ENCODE results near the gene COG5. TPM values are rescaled to one million over a fixed set of nuclear protein-coding genes. Genes with fewer than 3 reads are reported as not detected.

The COG5 gene
- total RNA-seq, 2 experiments from 2014 or later: 38.9 to 40.7 TPM

GRCh38 chr7:107394276-107394675 is 169.4 kb downstream of the COG5 start:
- ChIA-PET POLR2A (no interaction called here), CTCF (no interaction called here)
- DNase-seq: no peak
- Mint-ChIP-seq H3K27ac (no peak overlapping the region), H3K27me3 (no peaks in the 10 kb centered on the region), H3K4me3 (no peak overlapping the region), H3K4me1 (ENCODE audit: low read depth) (no peaks in the 10 kb centered on the region), H3K36me3 (peaks cover 5% of the 10 kb centered on the region), H3K9me3 (no peaks in the 10 kb centered on the region)
- intact Hi-C loops (cut with micrococcal nuclease): no loop called here

- intact Hi-C loops (cut with micrococcal nuclease): no loop called here
- Mint-ChIP-seq H3K9me3 (no peaks in the 10 kb centered on the region), H3K27ac (no peak overlapping the region), H3K36me3 (no peaks in the 10 kb centered on the region), H3K27me3 (no peaks in the 10 kb centered on the region), H3K4me1 (ENCODE audit: low read depth) (no peaks in the 10 kb centered on the region), H3K4me3 (no peak overlapping the region)
- ChIA-PET CTCF (interaction anchor here (1.0 kb wide), 1 partner anchor 64 kb away, joined by 3 read pairs; no protein-coding TSS in a partner anchor), POLR2A (interaction anchor here (0.6 kb wide), 1 partner anchor 13 kb away, joined by 3 read pairs; no protein-coding TSS in a partner anchor)
- no peak for DNase-seq
Observed at GRCh38 chr7:107392830-107393229, 170.9 kb downstream of the COG5 start.

DNA sequence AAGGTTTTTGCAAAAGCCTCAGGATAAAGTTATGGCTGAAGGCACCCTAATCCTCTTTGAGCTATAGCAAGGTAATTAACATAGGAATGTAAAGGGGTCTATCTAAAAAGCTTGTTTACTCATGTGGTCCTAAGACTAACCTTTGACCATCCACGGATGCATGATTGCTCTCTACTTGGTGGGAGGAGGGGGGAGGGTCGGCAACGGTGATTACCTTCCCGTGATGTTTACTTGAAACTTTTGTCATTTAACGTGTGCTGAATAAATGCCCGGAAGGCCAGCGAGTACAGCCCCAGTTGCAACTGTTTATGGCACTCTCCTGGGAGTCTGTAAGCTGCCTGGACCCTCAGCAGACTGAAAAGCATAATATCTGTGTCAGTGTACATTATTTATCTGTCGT is 172.8 kb downstream of the COG5 start:
- H3K27me3 Mint-ChIP-seq: no peaks in the 10 kb centered on the region
- intact Hi-C loops (cut with micrococcal nuclease): no loop called here
- no peak overlapping the region for H3K4me3 Mint-ChIP-seq
- DNase-seq: no peak
- ChIA-PET CTCF (no interaction called here), POLR2A (no interaction called here)
- H3K9me3 Mint-ChIP-seq: no peaks in the 10 kb centered on the region
- no peaks in the 10 kb centered on the region for H3K36me3 Mint-ChIP-seq
- H3K27ac Mint-ChIP-seq: no peak overlapping the region
- no peaks in the 10 kb centered on the region for H3K4me1 Mint-ChIP-seq (ENCODE audit: low read depth)

- H3K36me3 Mint-ChIP-seq: no peaks in the 10 kb centered on the region
- H3K4me3 Mint-ChIP-seq: no peak overlapping the region
- no peaks in the 10 kb centered on the region for H3K4me1 Mint-ChIP-seq (ENCODE audit: low read depth)
- CTCF ChIA-PET: no interaction called here
- DNase-seq: no peak
- no peaks in the 10 kb centered on the region for H3K9me3 Mint-ChIP-seq
- no peaks in the 10 kb centered on the region for H3K27me3 Mint-ChIP-seq
- POLR2A ChIA-PET: no interaction called here
- intact Hi-C loops (cut with micrococcal nuclease): no loop called here
- no peak overlapping the region for H3K27ac Mint-ChIP-seq
Observed at GRCh38 chr7:107388604-107389003, 175.1 kb downstream of the COG5 start.

GRCh38 chr7:107387573-107388219 is 176.0 kb downstream of the COG5 start:
- H3K27me3 Mint-ChIP-seq: no peaks in the 10 kb centered on the region
- no peak for DNase-seq
- ChIA-PET CTCF (interaction anchor here (0.6 kb wide), 1 partner anchor 629 kb away, joined by 3 read pairs; no protein-coding TSS in a partner anchor), POLR2A (no interaction called here)
- H3K36me3 Mint-ChIP-seq: no peaks in the 10 kb centered on the region
- no peaks in the 10 kb centered on the region for H3K9me3 Mint-ChIP-seq
- no peak overlapping the region for H3K4me3 Mint-ChIP-seq
- intact Hi-C loops (cut with micrococcal nuclease): no loop called here
- H3K27ac Mint-ChIP-seq: no peak overlapping the region
- no peaks in the 10 kb centered on the region for H3K4me1 Mint-ChIP-seq (ENCODE audit: low read depth)

- Mint-ChIP-seq H3K4me3 (no peak overlapping the region), H3K27ac (no peak overlapping the region), H3K27me3 (no peaks in the 10 kb centered on the region), H3K36me3 (no peaks in the 10 kb centered on the region), H3K9me3 (no peaks in the 10 kb centered on the region), H3K4me1 (ENCODE audit: low read depth) (no peaks in the 10 kb centered on the region)
- DNase-seq: no peak
- ChIA-PET POLR2A (no interaction called here), CTCF (no interaction called here)
- intact Hi-C loops (cut with micrococcal nuclease): no loop called here
Observed at GRCh38 chr7:107387128-107387527, 176.6 kb downstream of the COG5 start.

DNA sequence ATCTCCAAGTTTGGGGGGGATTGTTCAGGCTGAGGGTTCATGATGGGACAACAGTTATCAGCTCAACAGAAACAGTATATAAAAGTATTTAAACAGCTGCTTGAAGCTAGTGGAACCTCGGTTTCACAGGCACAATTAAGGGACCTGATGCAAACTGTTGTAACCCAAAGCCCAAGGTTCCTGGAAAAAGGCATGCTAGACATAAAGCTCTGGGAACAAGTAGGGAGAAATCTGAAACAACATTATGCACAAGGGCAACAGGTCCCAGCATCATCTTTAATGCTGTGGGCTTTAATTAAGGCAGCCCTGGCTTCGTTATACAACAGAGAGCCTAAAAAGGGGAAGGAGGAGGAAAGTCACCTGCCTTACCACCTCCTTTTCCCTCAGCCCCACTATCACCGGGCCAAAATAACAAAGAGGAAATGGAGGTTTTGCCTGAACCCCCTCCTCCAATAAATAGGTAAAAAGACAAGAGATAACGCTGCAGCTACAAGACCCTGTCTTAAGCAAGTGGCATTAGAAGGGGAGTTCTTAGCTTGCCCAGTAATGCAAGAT is 177.1 kb downstream of the COG5 start:
- Mint-ChIP-seq H3K4me1 (ENCODE audit: low read depth) (no peaks in the 10 kb centered on the region), H3K27me3 (no peaks in the 10 kb centered on the region), H3K4me3 (no peak overlapping the region), H3K36me3 (no peaks in the 10 kb centered on the region), H3K9me3 (no peaks in the 10 kb centered on the region), H3K27ac (no peak overlapping the region)
- CTCF ChIA-PET: no interaction called here
- intact Hi-C loops (cut with micrococcal nuclease): no loop called here
- no peak for DNase-seq
- POLR2A ChIA-PET: no interaction called here

GRCh38 chr7:107384025-107384424 is 179.7 kb downstream of the COG5 start:
- no peaks in the 10 kb centered on the region for H3K9me3 Mint-ChIP-seq
- CTCF ChIA-PET: interaction anchor here (1.3 kb wide), 1 partner anchor 18 kb away, joined by 4 read pairs; no protein-coding TSS in a partner anchor
- H3K4me1 Mint-ChIP-seq (ENCODE audit: low read depth): no peaks in the 10 kb centered on the region
- H3K27ac Mint-ChIP-seq: no peak overlapping the region
- no peaks in the 10 kb centered on the region for H3K36me3 Mint-ChIP-seq
- intact Hi-C loops (cut with micrococcal nuclease): no loop called here
- no peak overlapping the region for H3K4me3 Mint-ChIP-seq
- POLR2A ChIA-PET: no interaction called here
- H3K27me3 Mint-ChIP-seq: no peaks in the 10 kb centered on the region
- DNase-seq: no peak

DNA sequence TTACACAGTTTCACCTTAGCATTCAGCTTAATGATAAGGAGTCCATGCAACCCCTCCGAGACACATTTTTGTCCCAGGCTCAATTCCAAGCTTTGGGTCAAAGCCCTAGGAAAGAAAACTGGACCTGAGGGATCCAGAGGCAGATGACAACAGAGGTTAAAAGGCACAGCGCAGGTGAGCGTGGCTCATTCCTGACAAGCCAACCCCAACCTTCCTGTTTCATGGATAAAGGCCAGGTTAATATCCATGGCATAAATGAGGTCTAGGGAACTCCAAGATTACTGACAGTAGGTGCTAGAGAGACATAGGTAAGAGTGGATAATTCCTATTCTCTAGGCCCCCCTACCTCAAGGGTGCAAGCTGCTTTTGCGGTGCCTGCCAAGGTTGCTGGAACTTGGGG is 180.5 kb downstream of the COG5 start:
- CTCF ChIA-PET: no interaction called here
- Mint-ChIP-seq H3K27me3 (no peaks in the 10 kb centered on the region), H3K4me1 (ENCODE audit: low read depth) (no peaks in the 10 kb centered on the region), H3K9me3 (no peaks in the 10 kb centered on the region), H3K27ac (no peak overlapping the region), H3K36me3 (no peaks in the 10 kb centered on the region), H3K4me3 (no peak overlapping the region)
- intact Hi-C loops (cut with micrococcal nuclease): no loop called here
- POLR2A ChIA-PET: no interaction called here
- no peak for DNase-seq

GRCh38 chr7:107381453-107381852 is 182.3 kb downstream of the COG5 start:
- Mint-ChIP-seq H3K9me3 (no peaks in the 10 kb centered on the region), H3K4me1 (ENCODE audit: low read depth) (no peaks in the 10 kb centered on the region), H3K36me3 (no peaks in the 10 kb centered on the region), H3K27ac (no peak overlapping the region), H3K27me3 (no peaks in the 10 kb centered on the region), H3K4me3 (no peak overlapping the region)
- POLR2A ChIA-PET: no interaction called here
- DNase-seq: no peak
- CTCF ChIA-PET: no interaction called here
- intact Hi-C loops (cut with micrococcal nuclease): no loop called here

DNA sequence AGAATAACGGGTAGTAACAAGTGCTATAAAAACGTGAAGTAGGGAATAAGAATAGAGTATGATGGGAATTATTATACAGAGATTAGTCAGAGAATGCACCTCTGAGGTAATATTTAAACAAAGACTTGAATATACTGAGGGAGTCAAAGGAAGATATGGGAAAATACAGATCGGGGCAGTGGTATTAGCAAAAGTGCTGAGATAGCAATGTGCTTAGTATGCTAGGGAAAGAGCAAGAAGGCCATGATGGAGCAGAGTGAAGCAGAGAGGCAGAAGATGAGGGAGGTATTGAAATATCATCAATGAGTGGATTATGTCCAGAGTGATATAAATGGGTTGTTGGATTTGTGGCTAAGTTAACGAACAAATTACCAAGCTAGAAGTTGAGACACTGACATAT is 190.4 kb downstream of the COG5 start:
- Mint-ChIP-seq H3K4me1 (ENCODE audit: low read depth) (no peaks in the 10 kb centered on the region), H3K27ac (no peak overlapping the region), H3K9me3 (no peaks in the 10 kb centered on the region), H3K27me3 (no peaks in the 10 kb centered on the region), H3K4me3 (no peak overlapping the region), H3K36me3 (peaks cover 5% of the 10 kb centered on the region)
- no peak for DNase-seq
- POLR2A ChIA-PET: no interaction called here
- intact Hi-C loops (cut with micrococcal nuclease): no loop called here
- CTCF ChIA-PET: interaction anchor here (0.7 kb wide), 1 partner anchor 1080 kb away, joined by 3 read pairs; no protein-coding TSS in a partner anchor

GRCh38 chr7:107372298-107372697 is 191.4 kb downstream of the COG5 start:
- DNase-seq: no peak
- intact Hi-C loops (cut with micrococcal nuclease): no loop called here
- Mint-ChIP-seq H3K4me3 (no peak overlapping the region), H3K36me3 (peaks cover 5% of the 10 kb centered on the region), H3K4me1 (ENCODE audit: low read depth) (no peaks in the 10 kb centered on the region), H3K27ac (no peak overlapping the region), H3K9me3 (no peaks in the 10 kb centered on the region), H3K27me3 (no peaks in the 10 kb centered on the region)
- ChIA-PET CTCF (no interaction called here), POLR2A (no interaction called here)

GRCh38 chr7:107370816-107371215 is 192.9 kb downstream of the COG5 start:
- Mint-ChIP-seq H3K27me3 (no peaks in the 10 kb centered on the region), H3K9me3 (no peaks in the 10 kb centered on the region), H3K4me3 (no peak overlapping the region), H3K36me3 (peaks cover 9% of the 10 kb centered on the region), H3K27ac (no peak overlapping the region), H3K4me1 (ENCODE audit: low read depth) (no peaks in the 10 kb centered on the region)
- ChIA-PET POLR2A (no interaction called here), CTCF (interaction anchor here (0.7 kb wide), 1 partner anchor 1948 kb away, joined by 3 read pairs; no protein-coding TSS in a partner anchor)
- intact Hi-C loops (cut with micrococcal nuclease): no loop called here
- DNase-seq: no peak
